HG02981 (cell line): Measurements from ENCODE around the gene MYL10.

Experiments
- ATAC-seq: cut with Tn5 transposase; IDR thresholded peaks from one replicate; pipeline ENCODE4 v1.9.1; 2021; ENCODE audit warnings: mild to moderate bottlenecking, moderate library complexity; ENCODE audit not compliant: unreplicated experiment

MYL10 gene

DNA sequence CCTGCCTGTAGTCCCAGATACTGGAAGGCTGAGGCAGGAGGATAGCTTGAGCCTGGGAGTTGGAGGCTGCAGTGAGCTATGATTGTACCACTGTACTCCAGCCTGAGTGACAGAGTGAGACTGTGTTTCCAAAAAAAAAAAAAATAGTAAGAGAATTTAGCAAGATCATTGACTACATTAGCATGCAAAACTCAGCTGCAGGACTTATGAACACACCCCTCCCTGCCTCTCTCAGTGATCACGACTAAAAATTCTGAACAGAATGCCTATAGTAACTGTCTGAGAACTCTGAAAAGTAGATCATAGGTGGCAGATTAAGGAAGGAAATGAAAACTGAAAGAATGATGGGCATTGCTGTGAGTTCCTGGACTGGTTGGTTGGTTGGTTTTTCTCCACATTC, 50.5 kb downstream of the MYL10 start:
- no peak for ATAC-seq

DNA sequence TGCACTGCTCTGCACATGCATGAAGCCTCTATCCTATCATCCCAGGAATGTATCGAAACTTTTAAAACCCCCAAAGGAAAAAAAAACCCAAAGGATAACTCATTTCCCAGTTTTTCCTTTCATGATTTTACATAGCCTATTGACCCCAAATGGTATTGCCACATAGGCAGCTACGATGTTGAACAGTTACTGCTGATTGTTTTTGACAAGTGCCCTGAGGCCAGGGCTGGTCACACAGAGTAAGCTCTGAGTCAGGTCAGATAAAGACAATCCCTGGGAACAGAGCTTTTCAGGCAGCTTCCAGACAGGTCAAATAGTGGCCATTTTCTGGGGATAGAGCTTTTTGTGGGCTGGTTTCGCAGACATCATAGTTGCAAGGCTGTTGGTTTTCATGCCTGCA, 52.1 kb downstream of the MYL10 start:
- no peak for ATAC-seq

DNA sequence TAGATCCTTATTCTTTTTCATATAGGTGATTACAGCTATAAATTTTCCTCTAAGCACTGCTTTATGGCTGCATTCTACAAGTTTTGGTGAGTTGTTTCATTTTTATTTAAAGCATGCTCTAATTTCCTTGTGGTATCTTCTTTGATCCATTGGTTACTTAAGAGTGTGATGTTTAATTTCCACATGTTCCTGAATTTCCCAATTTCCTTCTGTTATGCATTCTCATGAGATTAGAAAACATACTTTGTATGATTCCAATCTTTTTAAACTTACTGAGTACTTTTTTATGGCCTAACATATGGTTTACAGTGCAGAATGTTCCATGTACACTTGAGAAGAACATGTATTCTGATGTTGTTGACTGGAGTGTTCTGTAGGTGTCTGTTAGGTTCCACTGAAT, 53.4 kb downstream of the MYL10 start:
- no peak for ATAC-seq

DNA sequence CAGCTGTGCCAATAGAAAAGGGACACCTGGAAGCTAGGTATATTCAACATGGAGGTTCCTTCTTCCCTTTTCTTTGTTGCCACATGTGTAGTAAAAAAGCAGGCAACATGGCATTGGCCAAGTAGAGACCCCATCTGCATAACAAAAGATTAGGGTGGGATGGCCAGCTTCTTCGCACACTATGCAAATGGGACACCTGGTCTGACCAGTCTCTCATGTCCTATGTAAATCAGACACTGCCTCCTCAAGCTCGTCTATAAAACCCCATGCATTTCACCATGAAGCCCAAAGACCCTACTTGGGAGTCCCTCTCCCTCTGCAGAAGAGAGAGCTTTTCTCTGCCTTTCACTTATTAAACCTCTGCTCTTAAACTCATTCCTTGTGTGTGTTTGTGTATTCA, 53.9 kb downstream of the MYL10 start:
- ATAC-seq = no peak

DNA sequence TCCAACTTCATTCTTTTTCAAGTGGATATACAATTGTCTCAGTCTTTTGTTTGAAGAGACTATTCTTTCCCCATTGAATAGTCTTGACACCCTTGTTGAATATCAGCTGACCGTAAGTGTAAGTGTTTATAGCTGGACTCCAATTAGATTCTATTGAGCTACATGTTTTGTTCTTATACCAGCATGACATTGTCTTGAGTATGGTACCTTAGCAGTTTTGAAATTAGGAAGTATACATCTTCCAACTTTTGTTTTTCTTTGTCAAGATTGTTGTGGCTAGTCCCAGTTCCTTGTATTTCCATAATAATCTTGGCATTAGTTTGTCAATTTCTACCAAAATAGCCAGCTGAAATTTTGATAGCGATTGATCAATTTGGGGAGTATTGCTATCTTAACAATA, 56.9 kb downstream of the MYL10 start:
- no peak for ATAC-seq

DNA sequence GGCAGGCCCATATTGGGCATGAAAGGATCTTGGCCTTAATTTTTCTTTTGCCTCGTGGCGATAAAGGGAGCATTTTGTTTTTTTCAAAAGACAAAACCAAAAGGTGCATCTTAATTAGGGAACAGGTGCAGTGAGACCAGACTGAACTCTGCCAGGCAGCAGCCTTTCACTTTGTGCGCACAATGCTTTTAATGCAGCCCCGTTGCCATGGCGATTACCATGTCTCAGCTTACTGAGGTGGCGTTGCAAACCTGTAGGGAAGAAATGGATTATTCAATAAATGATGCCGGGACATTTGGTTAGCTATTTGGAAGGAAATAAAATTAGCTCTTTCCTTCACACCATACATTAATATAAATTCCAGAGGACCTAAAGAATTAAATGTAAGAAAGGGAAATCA, 61.9 kb downstream of the MYL10 start:
- ATAC-seq = no peak

DNA sequence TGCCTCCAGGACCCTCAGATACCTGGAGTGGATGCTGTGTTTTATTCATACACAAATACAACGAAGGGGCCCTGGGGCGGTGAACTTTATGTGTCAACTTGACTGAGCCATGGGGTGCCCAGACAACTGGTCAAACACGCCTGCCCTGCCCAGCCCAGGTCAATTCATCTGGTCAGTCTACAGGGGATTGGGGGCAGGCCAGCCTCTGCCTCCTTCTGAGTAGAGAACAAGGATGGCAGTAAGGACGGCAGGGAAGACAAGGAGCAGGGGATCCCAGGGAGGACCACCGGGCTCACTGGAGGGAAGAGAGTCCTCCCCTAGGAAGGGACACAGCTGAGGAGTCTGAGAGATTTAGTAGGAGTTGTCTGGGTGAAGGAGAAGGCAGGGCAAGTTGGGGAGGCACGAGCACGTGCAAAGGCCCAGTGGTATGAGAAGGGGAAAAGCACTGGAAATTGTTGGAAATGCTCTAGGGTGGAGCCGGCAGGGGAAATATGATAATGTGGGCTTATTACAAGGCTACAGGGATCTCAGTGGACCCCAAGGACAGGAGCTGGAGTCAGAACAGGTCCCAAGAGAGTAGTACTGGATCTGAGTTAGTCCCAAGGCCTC, 63.4 kb downstream of the MYL10 start:
- no peak for ATAC-seq

DNA sequence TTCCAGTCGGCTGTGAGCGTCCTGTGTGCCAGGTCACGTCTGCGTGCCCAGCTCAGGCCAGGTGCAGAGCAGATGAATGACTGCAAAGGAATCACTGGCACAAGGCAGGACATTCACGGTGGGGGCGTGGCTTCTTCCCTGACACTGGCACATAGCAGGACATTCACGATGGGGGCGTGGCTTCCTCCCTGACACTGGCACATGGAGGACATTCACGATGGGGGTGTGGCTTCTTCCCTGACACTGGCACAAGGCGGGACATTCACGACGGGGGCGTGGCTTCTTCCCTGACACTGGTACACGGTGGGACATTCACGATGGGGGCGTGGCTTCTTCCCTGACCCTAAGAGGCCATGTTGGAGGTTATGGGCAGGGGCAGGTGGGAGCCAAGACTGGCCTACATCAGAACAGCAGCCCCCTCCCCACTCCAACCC, 64.3 kb downstream of the MYL10 start:
- no peak for ATAC-seq

DNA sequence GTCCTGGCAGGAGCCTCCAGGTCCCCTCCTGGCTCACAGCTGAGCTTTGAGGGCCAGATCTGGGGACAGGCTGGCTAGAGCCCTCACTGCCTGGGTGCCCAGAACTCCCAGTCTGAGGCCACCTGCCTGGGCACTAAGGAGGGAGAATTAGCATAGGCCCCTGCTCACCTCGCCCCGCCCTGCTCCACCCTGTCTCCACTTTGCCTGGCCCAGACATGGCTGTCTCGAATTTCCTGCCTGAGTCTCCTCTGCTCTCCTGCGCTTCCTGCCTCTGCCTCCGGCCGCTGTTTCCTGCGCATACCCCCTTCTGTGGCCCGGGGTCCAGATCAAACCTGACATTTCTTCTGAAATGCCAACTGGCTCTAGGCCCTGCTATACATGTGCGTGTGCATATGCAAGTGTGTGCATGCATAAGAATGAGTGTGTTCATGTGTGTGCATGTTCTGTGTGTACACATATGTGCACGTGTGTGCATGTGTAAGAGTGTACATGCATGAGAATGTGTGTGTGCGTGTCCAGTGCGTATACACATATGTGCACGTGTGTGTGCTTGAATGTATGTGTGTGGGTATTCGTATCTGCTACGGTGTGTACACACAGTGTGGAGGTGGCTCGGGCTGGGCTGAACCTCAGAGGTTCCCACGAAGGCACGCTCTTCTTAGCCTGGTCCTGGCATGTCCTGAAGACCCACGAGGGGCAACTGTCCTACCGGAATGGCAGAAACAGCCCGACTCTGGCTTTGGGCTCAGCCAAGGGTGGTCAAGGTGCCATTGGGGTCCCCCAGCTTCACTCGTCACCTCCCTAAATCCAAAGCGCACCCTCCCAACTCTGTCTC, 64.9 kb downstream of the MYL10 start:
- ATAC-seq = no peak
